K562 (cell line): ENCODE data around the gene MBD6. TPM values are rescaled to one million over a fixed set of nuclear protein-coding genes. Genes with fewer than 3 reads are reported as not detected.

Experiments used
- ARID2 ChIP-seq: fragments of 450-650 bp; IDR thresholded peaks from 2 replicates; pipeline ENCODE4 v1.6.1; 2017; ENCODE audit warnings: antibody characterized with exemption, mild to moderate bottlenecking
- ASH1L ChIP-seq: fragments of 450-650 bp; IDR thresholded peaks from 2 replicates; pipeline ENCODE4 v1.6.1; 2018; ENCODE audit warnings: borderline replicate concordance, mild to moderate bottlenecking, low read depth; ENCODE audit not compliant: partially characterized antibody
- CTCFL ChIP-seq: IDR thresholded peaks from 2 replicates; pipeline ENCODE4 v1.6.1; 2011; ENCODE audit warnings: borderline replicate concordance, low read depth, mild to moderate bottlenecking, moderate library complexity, low read length; ENCODE audit not compliant: insufficient read depth, poor library complexity, severe bottlenecking
- DPF2 ChIP-seq: fragments of 450-650 bp; IDR thresholded peaks from 2 replicates; pipeline ENCODE4 v1.6.1; 2016
- FOXA1 ChIP-seq: fragments of 450-650 bp; IDR thresholded peaks from 2 replicates; pipeline ENCODE4 v1.6.1; 2016; ENCODE audit warnings: mild to moderate bottlenecking, borderline replicate concordance
- GMEB1 ChIP-seq: fragments of 250-450 bp; sonication (Bioruptor Pico); IDR thresholded peaks from 2 replicates; pipeline ENCODE4 v1.4.0; 2020; ENCODE audit warnings: mild to moderate bottlenecking
- HDGF ChIP-seq: fragments of 450-650 bp; IDR thresholded peaks from 2 replicates; pipeline ENCODE4 v1.6.1; 2016
- HLTF ChIP-seq: fragments of 450-650 bp; IDR thresholded peaks from 2 replicates; pipeline ENCODE4 v1.6.1; 2016
- KDM4B ChIP-seq, 2 experiments: fragments of 450-650 bp in 1 of 2; sonication (generic) in 1 of 2; IDR thresholded peaks; 2 replicates each; pipeline ENCODE4 v1.6.1; 2016 to 2017; ENCODE audit warnings: borderline replicate concordance in 2 of 2, antibody characterized with exemption in 1 of 2, low read depth in 1 of 2, mild to moderate bottlenecking in 1 of 2
- LARP7 ChIP-seq: fragments of 450-650 bp; IDR thresholded peaks from 2 replicates; pipeline ENCODE4 v1.6.1; 2016
- NKRF ChIP-seq: fragments of 450-650 bp; IDR thresholded peaks from 2 replicates; pipeline ENCODE4 v1.6.1; 2016; ENCODE audit warnings: borderline replicate concordance
- POLR2H ChIP-seq: IDR thresholded peaks from 2 replicates; pipeline ENCODE4 v1.6.1; 2016; ENCODE audit warnings: missing genetic modification characterization, low read depth, mild to moderate bottlenecking, control low read depth, missing compliant biosample characterization, moderate library complexity
- SMARCA5 ChIP-seq: fragments of 450-650 bp; IDR thresholded peaks from 2 replicates; pipeline ENCODE4 v1.6.1; 2016
- TOE1 ChIP-seq, 2 experiments: fragments of 450-650 bp in 1 of 2; sonication (generic) in 1 of 2; formaldehyde crosslinking in 1 of 2; IDR thresholded peaks; 2 replicates each; pipeline versions ENCODE4 v1.7.1 to v1.8.0; 2016 to 2022; ENCODE audit warnings: borderline replicate concordance in 2 of 2, mild to moderate bottlenecking in 2 of 2, antibody characterized with exemption in 1 of 2, inconsistent platforms in 1 of 2, low read depth in 1 of 2, missing genetic modification reagents in 1 of 2, moderate library complexity in 1 of 2
- TRIM25 ChIP-seq: fragments of 450-650 bp; IDR thresholded peaks from 2 replicates; pipeline ENCODE4 v1.7.0; 2016; ENCODE audit warnings: borderline replicate concordance
- ZBTB26 ChIP-seq: fragments of 450-650 bp; formaldehyde crosslinking; IDR thresholded peaks from 2 replicates; pipeline ENCODE4 v1.4.0; 2022; ENCODE audit warnings: missing genetic modification characterization
- ZNF76 ChIP-seq: fragments of 250-450 bp; sonication (Bioruptor Pico); IDR thresholded peaks from 2 replicates; pipeline ENCODE4 v1.4.0; 2020; ENCODE audit warnings: mild to moderate bottlenecking, moderate library complexity, borderline replicate concordance
- polyA plus RNA-seq, 8 experiments: library from polyadenylated mRNA; depleted of rRNA in 4 of 8; stranded (reverse) in 5 of 8; unstranded in 3 of 8; fragments of >200 nt; fragmentation: Nextera tagmentation in 2 of 8; fragmentation: Illumina TruSeq in 1 of 8; extraction: Ambion mirVana in 2 of 8; extraction: Trizol in 1 of 8; gene quantifications; 2 replicates each; pipeline versions ENCODE4 v1.2.1 to v1.2.3, GENCODE V29; 2011 to 2014; ENCODE audit warnings: inconsistent platforms in 1 of 8, missing spikeins in 1 of 8
- total RNA-seq, 7 experiments: library from RNA; depleted of rRNA in 6 of 7; stranded (reverse); fragments of >200 nt in 6 of 7; fragmentation: Illumina TruSeq in 2 of 7; extraction: Trizol in 2 of 7; gene quantifications; 2 replicates each; pipeline versions ENCODE4 v1.2.1 to v1.2.3, GENCODE V29; 2011 to 2021; ENCODE audit warnings: low replicate concordance in 1 of 7

Gene MBD6
- total and polyA plus RNA-seq, 9 of the 15 experiments (the other 6 are each of a cell fraction or from before 2014, with no cell fraction given): 2.0 to 54.8 (median 3.8) TPM

GRCh38 chr12:57488402-57489156 lies 34.0 kb upstream of the MBD6 start (continued):
- TF ChIP-seq CTCFL (no peak), ZBTB26 (0 out of 2 replicates have a peak, but pooled peaks have one; percentile 9), HLTF (peak; percentile 10; the same call in 1 of the 2 replicates), TOE1 (IDR thresholded peaks at IDR 0.05; ENCODE audit: borderline replicate concordance) (0 out of 2 replicates have a peak, but pooled peaks have one; percentile 52), TOE1 (CRISPR knock-in tag; IDR thresholded peaks at IDR 0.05; ENCODE audit: borderline replicate concordance, low read depth) (no peak), FOXA1 (no peak), TRIM25 (peak; percentile 96; the same call in 1 of the 2 replicates), SMARCA5 (peak; percentile 44; the same call in 1 of the 2 replicates), HDGF (0 out of 2 replicates have a peak, but pooled peaks have one; percentile 69), LARP7 (peak; percentile 92; the same call in 1 of the 2 replicates), GMEB1 (CRISPR knock-in tag) (no peak), DPF2 (0 out of 2 replicates have a peak, but pooled peaks have one; percentile 35), ARID2 (0 out of 2 replicates have a peak, but pooled peaks have one; percentile 11), ASH1L (peak; percentile 20), POLR2H (peak; percentile 38; the same call in 1 of the 2 replicates), ZNF76 (CRISPR knock-in tag) (no peak), KDM4B (IDR thresholded peaks at IDR 0.05; ENCODE audit: borderline replicate concordance in 2 of 2, low read depth in 1 of 2) (no peak), NKRF (peak; percentile 5; the same call in 1 of the 2 replicates)
